ENCODE results near the gene YARS1. TPM values are rescaled to one million over a fixed set of nuclear protein-coding genes. Genes with fewer than 3 reads are reported as not detected.

The YARS1 gene
- total RNA-seq, 1 experiment from 2014 or later, result 94.4 TPM

- peaks cover 47% of the 10 kb centered on the region for H3K36me3 ChIP-seq
- no peak overlapping the region for H3K4me3 ChIP-seq
- H3K9me3 ChIP-seq (replicated peaks), result no peaks in the 10 kb centered on the region
- H3K27me3 ChIP-seq (replicated peaks), result no peaks in the 10 kb centered on the region
- peak overlapping the region; percentile 58 for H3K27ac ChIP-seq
- H3K4me1 ChIP-seq (replicated peaks), result peaks cover 68% of the 10 kb centered on the region
- DNase-seq (ENCODE audit: low read depth in 1 of 2, low spot score in 2 of 2), result no peak
These were observed 57.6 kb downstream of the YARS1 start for GRCh38 chr1:32759521-32759981.

GRCh38 chr1:32758795-32759430 is 58.2 kb downstream of the YARS1 start:
- Histone ChIP-seq H3K36me3 (peaks cover 47% of the 10 kb centered on the region), H3K27ac (peak overlapping the region; percentile 14; the same call in 1 of the 2 replicates), H3K9me3 (replicated peaks) (no peaks in the 10 kb centered on the region), H3K27me3 (replicated peaks) (no peaks in the 10 kb centered on the region), H3K4me1 (replicated peaks) (peaks cover 70% of the 10 kb centered on the region), H3K4me3 (no peak overlapping the region)
- no peak for DNase-seq (ENCODE audit: low read depth in 1 of 2, low spot score in 2 of 2)

GRCh38 chr1:32758177-32758794 is 58.9 kb downstream of the YARS1 start:
- Histone ChIP-seq H3K4me1 (replicated peaks) (peaks cover 72% of the 10 kb centered on the region), H3K9me3 (replicated peaks) (no peaks in the 10 kb centered on the region), H3K36me3 (peaks cover 46% of the 10 kb centered on the region), H3K27me3 (replicated peaks) (no peaks in the 10 kb centered on the region), H3K4me3 (no peak overlapping the region), H3K27ac (no peak overlapping the region)
- DNase-seq (ENCODE audit: low read depth in 1 of 2, low spot score in 2 of 2), result no peak

GRCh38 chr1:32757213-32757895 is 59.8 kb downstream of the YARS1 start:
- Histone ChIP-seq H3K36me3 (peaks cover 39% of the 10 kb centered on the region), H3K27ac (no peak overlapping the region)

GRCh38 chr1:32755810-32756159 is 61.4 kb downstream of the YARS1 start:
- Histone ChIP-seq H3K4me1 (replicated peaks) (peaks cover 50% of the 10 kb centered on the region), H3K9me3 (replicated peaks) (no peaks in the 10 kb centered on the region), H3K4me3 (no peak overlapping the region), H3K27ac (no peak overlapping the region), H3K27me3 (replicated peaks) (no peaks in the 10 kb centered on the region), H3K36me3 (peaks cover 38% of the 10 kb centered on the region)
- no peak for DNase-seq (ENCODE audit: low read depth in 1 of 2, low spot score in 2 of 2)

More at GRCh38 chr1:32757213-32757895, 59.8 kb downstream of the YARS1 start:
- no peaks in the 10 kb centered on the region for H3K9me3 ChIP-seq (replicated peaks)
- H3K4me3 ChIP-seq, result no peak overlapping the region
- no peak for DNase-seq (ENCODE audit: low read depth in 1 of 2, low spot score in 2 of 2)
- H3K27me3 ChIP-seq (replicated peaks), result no peaks in the 10 kb centered on the region
- H3K4me1 ChIP-seq (replicated peaks), result peaks cover 66% of the 10 kb centered on the region

GRCh38 chr1:32755098-32755809 is 61.9 kb downstream of the YARS1 start:
- DNase-seq (ENCODE audit: low read depth in 1 of 2, low spot score in 2 of 2), result no peak
- H3K27ac ChIP-seq, result no peak overlapping the region
- no peak overlapping the region for H3K4me3 ChIP-seq

GRCh38 chr1:32754317-32755097 is 62.7 kb downstream of the YARS1 start:
- Histone ChIP-seq H3K4me1 (replicated peaks) (peaks cover 37% of the 10 kb centered on the region), H3K36me3 (peaks cover 37% of the 10 kb centered on the region), H3K9me3 (replicated peaks) (no peaks in the 10 kb centered on the region), H3K27me3 (replicated peaks) (no peaks in the 10 kb centered on the region), H3K4me3 (peak overlapping the region; percentile 44), H3K27ac (no peak overlapping the region)
- DNase-seq (ENCODE audit: low read depth in 1 of 2, low spot score in 2 of 2), result no peak

More at GRCh38 chr1:32755098-32755809, 61.9 kb downstream of the YARS1 start:
- Histone ChIP-seq H3K36me3 (peaks cover 36% of the 10 kb centered on the region), H3K27me3 (replicated peaks) (no peaks in the 10 kb centered on the region), H3K4me1 (replicated peaks) (peaks cover 45% of the 10 kb centered on the region), H3K9me3 (replicated peaks) (no peaks in the 10 kb centered on the region)

GRCh38 chr1:32753532-32754316 is 63.4 kb downstream of the YARS1 start:
- no peak for DNase-seq (ENCODE audit: low read depth in 1 of 2, low spot score in 2 of 2)
- H3K4me3 ChIP-seq, result peak overlapping the region; percentile 44
- H3K27me3 ChIP-seq (replicated peaks), result no peaks in the 10 kb centered on the region
- no peak overlapping the region for H3K27ac ChIP-seq
- H3K4me1 ChIP-seq (replicated peaks), result peaks cover 29% of the 10 kb centered on the region
- peaks cover 43% of the 10 kb centered on the region for H3K36me3 ChIP-seq
- no peaks in the 10 kb centered on the region for H3K9me3 ChIP-seq (replicated peaks)

GRCh38 chr1:32749771-32750170 is 67.4 kb downstream of the YARS1 start:
- no peak for DNase-seq (ENCODE audit: low read depth in 1 of 2, low spot score in 2 of 2)
- Histone ChIP-seq H3K27ac (no peak overlapping the region), H3K4me1 (replicated peaks) (peaks cover 15% of the 10 kb centered on the region), H3K4me3 (no peak overlapping the region), H3K9me3 (replicated peaks) (no peaks in the 10 kb centered on the region), H3K27me3 (replicated peaks) (no peaks in the 10 kb centered on the region), H3K36me3 (peaks cover 52% of the 10 kb centered on the region)

- Histone ChIP-seq H3K27ac (no peak overlapping the region), H3K4me3 (no peak overlapping the region), H3K36me3 (peaks cover 54% of the 10 kb centered on the region), H3K27me3 (replicated peaks) (no peaks in the 10 kb centered on the region), H3K9me3 (replicated peaks) (no peaks in the 10 kb centered on the region), H3K4me1 (replicated peaks) (peaks cover 14% of the 10 kb centered on the region)
- DNase-seq (ENCODE audit: low read depth in 1 of 2, low spot score in 2 of 2), result no peak
These were observed 67.8 kb downstream of the YARS1 start for GRCh38 chr1:32749332-32749731.

GRCh38 chr1:32748926-32749325 is 68.2 kb downstream of the YARS1 start:
- Histone ChIP-seq H3K9me3 (replicated peaks) (no peaks in the 10 kb centered on the region), H3K36me3 (peaks cover 54% of the 10 kb centered on the region), H3K4me3 (no peak overlapping the region), H3K4me1 (replicated peaks) (peaks cover 14% of the 10 kb centered on the region), H3K27ac (no peak overlapping the region), H3K27me3 (replicated peaks) (no peaks in the 10 kb centered on the region)
- DNase-seq (ENCODE audit: low read depth in 1 of 2, low spot score in 2 of 2), result no peak

GRCh38 chr1:32748348-32748747 is 68.8 kb downstream of the YARS1 start:
- DNase-seq (ENCODE audit: low read depth in 1 of 2, low spot score in 2 of 2), result no peak
- Histone ChIP-seq H3K4me3 (no peak overlapping the region), H3K36me3 (peaks cover 53% of the 10 kb centered on the region), H3K9me3 (replicated peaks) (no peaks in the 10 kb centered on the region), H3K27me3 (replicated peaks) (no peaks in the 10 kb centered on the region), H3K27ac (no peak overlapping the region), H3K4me1 (replicated peaks) (peaks cover 12% of the 10 kb centered on the region)
